ENCODE results near the gene AKAP6.

AKAP6 gene

DNA sequence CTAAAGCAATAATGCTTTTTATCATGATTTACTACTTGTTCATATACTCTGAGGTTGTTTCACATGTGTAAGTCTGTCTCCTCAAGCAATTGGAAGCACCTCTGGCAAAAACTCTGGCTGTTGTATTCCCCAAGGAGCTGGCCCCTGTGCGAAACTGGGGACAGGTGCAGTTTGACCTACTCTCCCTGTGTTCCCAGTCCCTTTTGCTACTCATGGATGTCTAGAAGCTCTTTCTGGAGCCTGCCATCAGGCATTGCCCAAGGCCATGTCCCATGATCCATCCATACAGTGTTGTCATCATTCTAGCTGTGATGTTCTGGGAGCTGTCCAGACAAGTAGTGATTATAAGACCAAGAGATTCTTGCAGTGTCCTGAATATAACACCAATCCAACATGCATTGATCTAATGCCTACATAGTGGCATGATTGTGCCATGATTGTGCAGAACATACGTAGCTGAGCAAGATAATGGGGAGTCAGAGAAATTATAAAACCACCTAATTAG is 14.9 kb downstream of the AKAP6 start:
- DNase-seq (ENCODE audit: extremely low read depth, low read depth) = no peak
- no peak for TF ChIP-seq CTCF (IDR thresholded peaks at IDR 0.05; ENCODE audit: low read depth, low read length)

DNA sequence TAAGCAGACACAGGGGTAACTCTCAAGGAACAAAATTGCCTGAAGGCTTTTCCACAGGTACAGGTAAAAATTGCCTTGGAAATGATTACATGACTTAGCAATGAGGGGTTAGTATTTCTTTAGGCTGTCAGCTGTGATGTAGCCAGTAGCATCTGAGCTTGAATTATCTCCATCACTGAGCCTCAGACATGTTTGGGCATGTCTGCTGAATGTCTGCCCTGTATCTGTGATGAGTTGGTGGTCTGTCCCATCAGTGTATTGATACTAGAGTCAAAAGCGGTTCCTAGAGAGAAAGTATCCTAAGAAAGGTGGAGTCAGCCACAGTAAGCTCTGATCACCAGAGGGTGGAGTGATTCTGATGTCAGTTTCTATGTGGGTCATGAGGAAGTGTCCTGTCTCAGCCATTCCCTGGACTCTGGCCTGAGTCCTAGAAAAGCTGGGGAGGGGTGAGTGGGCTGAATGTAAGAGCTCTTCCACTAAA is 16.3 kb downstream of the AKAP6 start:
- no peak; the same call in 1 of the 2 replicates for TF ChIP-seq CTCF (IDR thresholded peaks at IDR 0.05; ENCODE audit: low read depth, low read length)

DNA sequence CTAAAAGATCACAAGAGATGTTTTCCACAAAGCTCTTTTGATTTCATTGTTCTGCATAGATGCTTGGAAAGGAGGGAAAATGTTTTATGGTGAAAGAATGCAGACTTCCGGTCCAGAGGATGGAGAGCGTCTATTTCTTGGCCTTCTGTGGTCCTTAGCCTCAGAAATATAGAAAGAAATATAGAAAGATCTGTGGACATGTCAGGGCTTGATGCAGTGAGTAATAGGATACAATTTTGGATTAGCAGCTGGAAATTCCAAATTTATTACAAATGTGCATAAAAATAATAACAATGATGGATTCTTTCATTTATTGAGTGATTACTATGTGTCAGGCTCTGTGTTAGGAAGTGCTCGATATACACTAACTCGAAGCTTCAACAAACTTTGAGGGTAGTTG is 20.2 kb downstream of the AKAP6 start:
- no peak for TF ChIP-seq CTCF (IDR thresholded peaks at IDR 0.05; ENCODE audit: low read depth, low read length)
- no peak for DNase-seq (ENCODE audit: extremely low read depth, low read depth)

More for the DNA sequence above, 16.3 kb downstream of the AKAP6 start:
- DNase-seq (ENCODE audit: extremely low read depth, low read depth) = no peak

DNA sequence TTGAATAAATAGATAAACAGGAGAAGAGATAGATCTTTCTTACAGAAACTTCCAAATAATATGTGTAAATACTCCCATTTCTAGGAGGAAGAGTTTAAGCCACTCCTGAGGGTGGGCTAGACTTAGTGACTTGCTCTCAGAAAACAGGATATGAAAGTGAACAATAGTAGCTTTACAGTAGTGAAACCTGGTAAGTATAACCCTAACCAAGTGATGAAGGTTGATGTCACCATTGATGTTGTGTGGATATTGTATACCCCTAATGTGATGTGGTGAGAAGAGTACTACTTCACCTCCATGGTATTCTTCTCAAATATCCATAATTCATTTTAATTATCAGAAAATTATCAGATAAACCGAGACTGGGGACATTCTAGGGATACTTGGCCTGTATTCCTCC is 20.9 kb downstream of the AKAP6 start:
- TF ChIP-seq CTCF (IDR thresholded peaks at IDR 0.05; ENCODE audit: low read depth, low read length) = no peak

GRCh38 chr14:32352631-32353030 is 23.5 kb downstream of the AKAP6 start:
- TF ChIP-seq CTCF (IDR thresholded peaks at IDR 0.05; ENCODE audit: low read depth, low read length) = no peak
- no peak for DNase-seq (ENCODE audit: extremely low read depth, low read depth)

More for the DNA sequence above, 20.9 kb downstream of the AKAP6 start:
- no peak for DNase-seq (ENCODE audit: extremely low read depth, low read depth)

DNA sequence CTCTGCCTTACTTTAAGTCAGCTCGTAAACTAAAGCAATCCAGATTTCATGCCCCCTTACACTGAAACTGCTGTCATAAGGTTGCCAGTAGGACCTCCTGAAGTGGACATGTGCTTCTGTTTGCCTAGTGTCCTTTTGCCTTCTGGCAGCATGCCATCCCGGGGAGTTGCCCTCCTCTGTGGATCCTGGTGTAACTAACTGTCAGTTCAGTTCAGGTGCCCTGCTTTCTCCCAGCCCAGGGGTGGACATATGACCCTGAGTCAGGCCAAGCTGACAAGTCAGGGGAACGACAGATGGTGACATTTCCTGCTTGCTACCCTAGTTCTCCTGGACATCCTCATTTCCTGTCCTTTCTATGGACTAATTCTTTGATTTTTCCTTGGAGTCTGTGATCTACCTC is 25.6 kb downstream of the AKAP6 start:
- TF ChIP-seq CTCF (IDR thresholded peaks at IDR 0.05; ENCODE audit: low read depth, low read length) = no peak
- DNase-seq (ENCODE audit: extremely low read depth, low read depth) = no peak

DNA sequence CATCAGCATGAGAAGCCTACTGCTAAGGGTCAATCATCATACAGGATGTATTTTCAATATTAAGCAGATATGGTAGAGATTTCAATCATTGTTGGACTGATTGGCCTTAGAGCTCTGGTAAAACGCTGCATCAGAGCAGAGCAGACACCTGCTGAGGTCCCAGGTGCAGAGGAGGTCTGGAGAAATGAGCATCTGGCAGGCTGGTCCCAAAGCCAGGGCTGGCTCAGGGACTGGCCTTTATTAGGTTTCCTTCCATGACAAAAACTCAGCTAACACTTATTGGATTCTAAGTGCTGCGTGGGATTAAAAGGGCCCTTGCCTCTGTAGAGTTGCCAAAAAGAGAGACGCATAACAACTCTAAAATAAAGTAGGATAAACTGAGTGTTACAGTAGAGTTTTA is 29.7 kb downstream of the AKAP6 start:
- no peak for TF ChIP-seq CTCF (IDR thresholded peaks at IDR 0.05; ENCODE audit: low read depth, low read length)
- DNase-seq (ENCODE audit: extremely low read depth, low read depth) = no peak

Measured in AG09319 (cell line).